K562 (cell line): Measurements from ENCODE around the gene NINJ1. TPM values are rescaled to one million over a fixed set of nuclear protein-coding genes. Genes with fewer than 3 reads are reported as not detected.

ENCODE experiments used
- ATAC-seq: fragments of 200-7000 bp; cut with Tn5 transposase; 3 replicates; pipeline ENCODE4 v1.9.1; 2020; ENCODE audit warnings: moderate library complexity
- BruUV-seq: library from RNA; stranded (reverse); fragments of 400-500 nt; replicated peaks from 2 replicates; lab custom pipeline; 2021; lab: Mats Ljungman, UMichigan
- CTCF ChIA-PET: fragments of 300-600 bp; formaldehyde crosslinking; extraction: SDS; loops from one replicate; lab custom pipeline; 2021; ENCODE audit warnings: low intra/inter-chr PET ratio; lab: Yijun Ruan, JAX
- POLR2A ChIA-PET: fragments of 300-600, 350-650 bp; sonication (Branson Sonifier 250); formaldehyde crosslinking; extraction: SDS; loops from one replicate; lab custom pipeline; 2021; ENCODE audit warnings: antibody characterized with exemption, inconsistent platforms; lab: Yijun Ruan, JAX
- DNase-seq, 4 experiments: peaks; one replicate each; pipeline versions ENCODE4 v3.0.0 to v3.0.0-alpha.2; 2011 to 2018; ENCODE audit warnings: low spot score in 3 of 4, mixed read lengths in 3 of 4; ENCODE audit errors: extremely low read depth in 1 of 4
- FAIRE-seq: peaks from 2 replicates; lab custom pipeline; 2011; peaks lifted over from hg19 to GRCh38; lab: Jason Lieb, UNC
- H2AFZ ChIP-seq: 2 replicates; pipeline ENCODE4 v1.6.0; 2011; ENCODE audit warnings: low read depth, low read length, control low read depth, inconsistent platforms
- H3K27ac ChIP-seq: fragments of 200-600 bp; 3 replicates; pipeline ENCODE4 v1.8.0; 2011; ENCODE audit warnings: low read depth, mild to moderate bottlenecking, control low read depth, inconsistent platforms, low read length, moderate library complexity, mixed read lengths; ENCODE audit errors: extremely low read depth
- H3K27me3 ChIP-seq, 2 experiments: fragments of 300-600 bp in 1 of 2; 2 replicates in 1 of 2; 3 replicates in 1 of 2; pipeline versions ENCODE4 v1.6.0 to v1.8.0; 2011; ENCODE audit warnings: inconsistent platforms in 2 of 2, low read length in 2 of 2, mild to moderate bottlenecking in 1 of 2, mixed read lengths in 1 of 2, moderate library complexity in 1 of 2; ENCODE audit not compliant: control insufficient read depth in 2 of 2, insufficient read depth in 2 of 2
- H3K36me3 ChIP-seq: fragments of 300-600 bp; 3 replicates; pipeline ENCODE4 v1.8.0; 2011; ENCODE audit warnings: mild to moderate bottlenecking, low read length, inconsistent platforms; ENCODE audit not compliant: control insufficient read depth, insufficient read depth
- H3K4me1 ChIP-seq, 2 experiments: fragments of 200-600 bp in 1 of 2; replicated peaks in 1 of 2; 2 replicates in 1 of 2; 3 replicates in 1 of 2; pipeline versions ENCODE4 v1.5.1 to v1.8.0; 2011; ENCODE audit warnings: inconsistent platforms in 2 of 2, low read length in 2 of 2, mild to moderate bottlenecking in 1 of 2, mixed read lengths in 1 of 2, moderate library complexity in 1 of 2; ENCODE audit not compliant: control insufficient read depth in 2 of 2, insufficient read depth in 2 of 2
- H3K4me2 ChIP-seq: 2 replicates; pipeline ENCODE4 v1.6.1; 2011; ENCODE audit warnings: low read length, control low read depth, inconsistent platforms, mixed read lengths; ENCODE audit not compliant: insufficient read depth
- H3K4me3 ChIP-seq: fragments of 200-600 bp; sonication (generic), shearing (Covaris generic); 2 replicates; pipeline ENCODE4 v1.5.1; 2016; ENCODE audit warnings: control low read depth, inconsistent platforms
- H3K79me2 ChIP-seq: fragments of 200-600 bp; 3 replicates; pipeline ENCODE4 v1.8.0; 2011; ENCODE audit warnings: low read length, inconsistent platforms; ENCODE audit not compliant: control insufficient read depth, insufficient read depth
- H3K9ac ChIP-seq, 2 experiments: 2 replicates each; pipeline versions ENCODE4 v1.6.0 to v1.6.1; 2011; ENCODE audit warnings: low read depth in 2 of 2, low read length in 2 of 2, control low read depth in 1 of 2, inconsistent platforms in 1 of 2, mild to moderate bottlenecking in 1 of 2, mixed read lengths in 1 of 2; ENCODE audit not compliant: insufficient read depth in 1 of 2
- H3K9me1 ChIP-seq: one replicate; pipeline ENCODE4 v1.6.0; 2011; ENCODE audit warnings: inconsistent platforms, mild to moderate bottlenecking, low read length, moderate library complexity; ENCODE audit not compliant: control insufficient read depth, insufficient read depth
- H3K9me3 ChIP-seq: replicated peaks from 2 replicates; pipeline ENCODE4 v1.5.1; 2011; ENCODE audit warnings: low read depth, low read length, inconsistent platforms; ENCODE audit not compliant: control insufficient read depth, insufficient read depth
- H4K20me1 ChIP-seq: replicated peaks from 2 replicates; pipeline ENCODE4 v1.6.1; 2011; ENCODE audit warnings: low read length, inconsistent platforms, mixed read lengths; ENCODE audit not compliant: control insufficient read depth, insufficient read depth
- BCOR ChIP-seq: fragments of 450-650 bp; IDR thresholded peaks from 2 replicates; pipeline ENCODE4 v1.6.1; 2016
- CEBPB ChIP-seq: fragments of 450-650 bp; IDR thresholded peaks from 2 replicates; pipeline ENCODE4 v1.6.1; 2016; ENCODE audit warnings: missing genetic modification characterization, missing compliant biosample characterization
- KDM1A ChIP-seq, 2 experiments: fragments of 450-650 bp; IDR thresholded peaks; 2 replicates each; pipeline ENCODE4 v1.6.1; 2016; ENCODE audit warnings: mild to moderate bottlenecking in 2 of 2
- MTA1 ChIP-seq: fragments of 450-650 bp; IDR thresholded peaks from 2 replicates; pipeline ENCODE4 v1.6.1; 2017; ENCODE audit warnings: borderline replicate concordance
- RBM39 ChIP-seq: fragments of 200-400 bp; formaldehyde crosslinking; optimal IDR thresholded peaks from 2 replicates; pipeline ENCODE3; 2018; ENCODE audit warnings: low read depth, low read length
- SMARCA5 ChIP-seq: fragments of 450-650 bp; IDR thresholded peaks from 2 replicates; pipeline ENCODE4 v1.6.1; 2016
- ZFP36 ChIP-seq: fragments of 150-350 bp; IDR thresholded peaks from 2 replicates; pipeline ENCODE4 v1.6.1; 2018; ENCODE audit warnings: low read length, low read depth; ENCODE audit not compliant: partially characterized antibody
- ZNF584 ChIP-seq: fragments of 200-800 bp; sonication (Bioruptor generic); IDR thresholded peaks from 2 replicates; pipeline ENCODE4 v1.6.1; 2016; ENCODE audit warnings: low read depth, mild to moderate bottlenecking, missing genetic modification characterization, missing compliant biosample characterization
- WGBS: fragments of 100-300 bp; shearing (Covaris generic); methylation state at CpG from one replicate; pipeline ENCODE4 v1.1.6; 2016; ENCODE audit warnings: low coverage, mixed read lengths; ENCODE audit not compliant: insufficient coverage; ENCODE audit errors: missing lambda C conversion rate; 5-methylcytosine and 5-hydroxymethylcytosine counted together
- in situ Hi-C: fragments of 300-500 bp; cut with MboI; formaldehyde crosslinking; loops from 4 replicates; pipeline ENCODE4 v1.15.0; 2018; ENCODE audit warnings: inconsistent platforms, mixed read lengths
- intact Hi-C: fragments of 100-400 bp; cut with micrococcal nuclease; formaldehyde crosslinking; loops from 2 replicates; pipeline ENCODE4 v1.14.2; 2022
- polyA plus RNA-seq, 8 experiments: library from polyadenylated mRNA; depleted of rRNA in 4 of 8; stranded (reverse) in 5 of 8; unstranded in 3 of 8; fragments of >200 nt; fragmentation: Nextera tagmentation in 2 of 8; fragmentation: Illumina TruSeq in 1 of 8; extraction: Ambion mirVana in 2 of 8; extraction: Trizol in 1 of 8; gene quantifications; 2 replicates each; pipeline versions ENCODE4 v1.2.1 to v1.2.3, GENCODE V29; 2011 to 2014; ENCODE audit warnings: inconsistent platforms in 1 of 8, missing spikeins in 1 of 8
- total RNA-seq, 7 experiments: library from RNA; depleted of rRNA in 6 of 7; stranded (reverse); fragments of >200 nt in 6 of 7; fragmentation: Illumina TruSeq in 2 of 7; extraction: Trizol in 2 of 7; gene quantifications; 2 replicates each; pipeline versions ENCODE4 v1.2.1 to v1.2.3, GENCODE V29; 2011 to 2021; ENCODE audit warnings: low replicate concordance in 1 of 7

NINJ1 gene
- total and polyA plus RNA-seq, 9 of the 15 experiments (the other 6 are each of a cell fraction or from before 2014, with no cell fraction given): 0.13 to 8.4 (median 4.9) TPM

DNA sequence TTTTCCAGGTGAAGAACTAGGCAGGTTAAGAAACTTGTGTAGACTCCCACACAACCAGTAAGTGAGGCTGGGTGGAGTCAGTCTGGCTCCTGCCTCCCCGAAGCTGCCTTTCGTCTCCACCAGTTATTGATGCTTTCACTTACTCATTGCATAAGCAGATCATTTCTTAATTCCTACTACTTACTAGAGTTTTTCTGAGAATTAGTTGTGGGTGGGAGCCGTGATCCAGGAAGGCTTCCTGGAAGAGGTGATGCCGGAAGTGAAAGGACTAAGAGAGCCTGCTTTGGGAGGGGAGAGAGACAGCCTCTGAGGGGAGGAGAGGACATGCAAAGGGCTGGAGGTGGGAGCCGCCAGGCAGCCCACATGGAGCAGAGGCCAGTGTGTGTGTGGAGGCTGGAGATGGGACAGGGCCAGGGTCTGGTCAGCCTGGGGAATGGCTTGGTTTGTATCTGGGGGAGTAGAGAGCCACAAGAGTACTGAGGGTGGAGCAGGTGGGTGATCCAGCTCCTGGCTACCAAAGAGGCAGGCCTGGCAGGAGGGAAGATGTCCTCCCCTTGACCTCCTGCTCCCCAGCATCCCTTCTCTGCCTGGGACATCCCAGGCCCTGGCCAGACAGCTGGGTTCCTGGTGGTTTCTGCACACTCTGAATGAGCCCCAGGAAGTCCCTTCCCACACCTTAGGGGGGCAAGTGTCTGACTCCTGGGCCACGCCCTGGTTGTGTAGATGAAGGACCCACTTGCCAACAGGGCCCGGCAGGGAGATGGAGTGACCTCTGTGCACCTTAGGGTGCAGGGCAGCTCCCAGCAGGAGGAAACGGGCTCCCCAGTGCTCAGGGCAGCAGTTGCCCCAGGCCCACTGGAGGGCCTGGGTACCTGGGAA is 50.2 kb downstream of the NINJ1 start:
- H3K9me1 ChIP-seq: no peaks in the 10 kb centered on the region
- in situ Hi-C loops: no loop called here
- 61% methylated on average over 8 of the region's 8 CpGs for WGBS
- H3K9ac ChIP-seq: peak overlapping the region in 1 of 2 experiments; percentile 67; a peak in 1 of 4 replicates
- H3K4me1 ChIP-seq: peaks cover 4 to 12% of the 10 kb centered on the region in 2 experiments; a peak in 4 of 5 replicates
- no peak for DNase-seq
- H3K27me3 ChIP-seq: no peaks in the 10 kb centered on the region
- no peak overlapping the region for H2AFZ ChIP-seq
- intact Hi-C loops: no loop called here
- ChIA-PET CTCF (no interaction called here), POLR2A (interaction anchor here (4.4 kb wide), 1 partner anchor 12 kb away, joined by 17 read pairs; the partner anchor contains the start of gene CARD19)
- no peaks in the 10 kb centered on the region for H3K79me2 ChIP-seq
- H3K36me3 ChIP-seq: peaks cover 7% of the 10 kb centered on the region; the same call in 2 of the 3 replicates
- H3K4me2 ChIP-seq: no peak overlapping the region
- no TSS peak for BruUV-seq
- no peak overlapping the region for H3K27ac ChIP-seq
- no peaks in the 10 kb centered on the region for H4K20me1 ChIP-seq
- ATAC-seq: no peak
- H3K4me3 ChIP-seq: no peak overlapping the region
- peak; percentile 73 for TF ChIP-seq BCOR
- TF ChIP-seq SMARCA5: peak; percentile 39; the same call in 1 of the 2 replicates
- TF ChIP-seq KDM1A (IDR thresholded peaks at IDR 0.05): peak in 1 of 2 experiments; percentile 44; a peak in 1 of 4 replicates
- no peak for TF ChIP-seq RBM39
- TF ChIP-seq ZFP36: peak; percentile 94
- TF ChIP-seq ZNF584 (CRISPR knock-in tag): no peak
- no peak for TF ChIP-seq MTA1
- TF ChIP-seq CEBPB (tag): no peak
- no peaks in the 10 kb centered on the region for H3K9me3 ChIP-seq
- FAIRE-seq: no peak
